Measurements from ENCODE around the gene LRRC4C.

Gene LRRC4C

DNA sequence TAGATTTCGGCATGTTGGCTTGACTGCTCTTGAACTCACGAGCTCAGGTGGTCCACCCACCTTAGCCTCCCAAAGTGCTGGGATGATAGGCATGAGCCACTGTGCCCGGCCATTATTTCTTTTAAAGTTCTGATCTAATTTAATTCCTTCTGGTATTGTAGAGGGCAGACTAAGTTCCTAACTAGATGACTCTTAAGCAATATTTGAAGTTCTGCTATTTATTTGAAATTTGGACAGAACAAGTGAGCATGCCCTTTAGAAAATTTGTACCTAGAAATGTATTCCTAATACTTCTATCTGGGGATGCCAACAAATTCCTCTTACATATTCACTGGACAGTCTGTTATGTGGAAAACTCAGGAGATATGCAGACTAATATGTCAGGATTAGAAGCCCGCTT lies 746.4 kb downstream of the LRRC4C start:
- Histone ChIP-seq H3K9ac (ENCODE audit: low read depth, low read length) (no peak overlapping the region), H3K27ac (ENCODE audit: low read depth, low read length) (no peak overlapping the region), H3K36me3 (ENCODE audit: control insufficient read depth, insufficient read depth, low read length) (no peaks in the 10 kb centered on the region), H3K27me3 (ENCODE audit: control insufficient read depth, insufficient read depth, low read length) (no peaks in the 10 kb centered on the region), H3K4me1 (ENCODE audit: control insufficient read depth, insufficient read depth, low read length) (peaks cover 11% of the 10 kb centered on the region), H3K4me3 (ENCODE audit: low read depth, low read length) (no peak overlapping the region), H3K9me3 (ENCODE audit: control insufficient read depth, insufficient read depth, low read length) (peaks cover 5% of the 10 kb centered on the region)

DNA sequence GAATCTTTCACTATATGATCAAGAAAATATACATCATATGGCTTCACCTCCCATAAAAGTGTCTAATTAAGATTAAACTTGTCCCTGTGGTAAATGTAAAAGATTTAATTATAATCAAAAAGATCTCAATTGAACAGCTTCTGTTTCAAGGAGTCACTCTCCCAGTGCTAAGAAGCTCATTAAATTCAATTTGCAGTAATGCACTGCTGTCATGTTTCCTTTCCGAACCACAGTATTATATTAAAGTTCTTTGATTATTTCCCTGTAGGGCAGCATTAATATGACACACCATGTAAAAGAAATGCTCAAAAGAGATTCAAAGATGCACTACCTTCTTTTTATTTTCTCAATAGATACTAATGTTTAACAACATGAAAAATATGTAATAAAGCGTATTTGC lies 758.4 kb downstream of the LRRC4C start:
- Histone ChIP-seq H3K9ac (ENCODE audit: low read depth, low read length) (no peak overlapping the region), H3K4me1 (ENCODE audit: control insufficient read depth, insufficient read depth, low read length) (no peaks in the 10 kb centered on the region), H3K36me3 (ENCODE audit: control insufficient read depth, insufficient read depth, low read length) (no peaks in the 10 kb centered on the region), H3K27me3 (ENCODE audit: control insufficient read depth, insufficient read depth, low read length) (no peaks in the 10 kb centered on the region), H3K4me3 (ENCODE audit: low read depth, low read length) (no peak overlapping the region), H3K9me3 (ENCODE audit: control insufficient read depth, insufficient read depth, low read length) (no peaks in the 10 kb centered on the region), H3K27ac (ENCODE audit: low read depth, low read length) (no peak overlapping the region)

DNA sequence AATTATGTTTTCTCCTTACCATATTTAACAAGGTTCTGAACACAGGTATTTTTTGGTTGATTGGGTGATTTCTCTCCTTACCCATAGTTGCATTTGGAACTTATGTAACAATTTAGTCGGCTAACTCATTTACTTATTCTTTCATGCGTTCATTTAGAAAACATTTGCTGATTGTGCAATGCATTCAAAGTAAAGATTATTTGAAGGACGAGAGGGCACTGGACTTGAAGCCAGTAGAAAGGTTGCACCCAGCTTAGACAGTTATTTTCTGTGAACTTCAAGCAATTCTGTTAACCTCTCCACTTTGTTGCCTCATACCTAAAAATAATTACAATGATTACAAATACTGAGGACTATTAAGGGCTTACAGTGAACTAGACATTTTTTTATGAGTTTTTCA lies 769.6 kb downstream of the LRRC4C start:
- H3K9ac ChIP-seq (ENCODE audit: low read depth, low read length), result no peak overlapping the region
- H3K9me3 ChIP-seq (ENCODE audit: control insufficient read depth, insufficient read depth, low read length), result 0 out of 2 replicates have a peak, but pooled peaks cover 3% of the 10 kb centered on the region
- H3K4me1 ChIP-seq (ENCODE audit: control insufficient read depth, insufficient read depth, low read length), result peaks cover 32% of the 10 kb centered on the region

DNA sequence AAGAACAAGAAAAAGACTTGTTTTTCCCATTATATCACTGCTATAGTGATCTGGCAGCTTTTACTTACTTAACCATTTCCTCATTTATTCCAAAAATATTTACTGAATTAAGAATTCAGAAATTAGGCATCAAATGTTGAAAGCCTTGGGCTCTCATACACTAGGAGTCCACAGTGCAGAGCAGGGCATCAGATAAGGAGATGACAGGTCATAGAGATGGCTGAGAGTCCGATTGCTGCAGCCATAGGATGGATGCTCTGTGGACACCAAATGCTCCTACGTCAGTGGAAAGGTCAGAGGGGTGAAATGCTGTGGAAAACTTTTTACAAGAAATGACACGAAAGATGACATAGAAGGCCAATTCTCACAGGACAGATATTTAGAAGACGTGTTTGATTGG lies 771.1 kb downstream of the LRRC4C start:
- H3K4me1 ChIP-seq (ENCODE audit: control insufficient read depth, insufficient read depth, low read length), result peaks cover 24% of the 10 kb centered on the region

More for the DNA sequence above, 769.6 kb downstream of the LRRC4C start:
- Histone ChIP-seq H3K27ac (ENCODE audit: low read depth, low read length) (no peak overlapping the region), H3K27me3 (ENCODE audit: control insufficient read depth, insufficient read depth, low read length) (no peaks in the 10 kb centered on the region), H3K4me3 (ENCODE audit: low read depth, low read length) (no peak overlapping the region), H3K36me3 (ENCODE audit: control insufficient read depth, insufficient read depth, low read length) (no peaks in the 10 kb centered on the region)

DNA sequence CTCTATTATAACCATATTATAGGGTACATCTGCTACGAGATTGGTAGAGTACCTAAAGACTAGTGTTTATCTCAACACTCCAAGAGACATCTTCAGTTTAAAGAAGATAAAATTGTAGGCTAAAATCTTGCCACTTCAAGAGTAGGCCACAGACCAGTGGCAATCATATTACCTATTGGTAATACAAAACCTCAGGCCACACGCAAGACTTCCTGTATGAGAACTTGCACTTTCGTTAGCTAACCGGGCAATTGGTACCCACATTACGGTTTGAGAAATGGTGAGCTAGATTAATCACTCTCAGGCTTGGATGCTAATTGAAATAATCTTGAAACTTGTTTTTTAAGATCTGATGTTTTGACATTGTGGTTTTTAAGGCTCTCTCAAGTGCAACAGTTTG lies 772.7 kb downstream of the LRRC4C start:
- Histone ChIP-seq H3K4me3 (ENCODE audit: low read depth, low read length) (no peak overlapping the region), H3K9me3 (ENCODE audit: control insufficient read depth, insufficient read depth, low read length) (0 out of 2 replicates have a peak, but pooled peaks cover 10% of the 10 kb centered on the region)

More for the DNA sequence above, 771.1 kb downstream of the LRRC4C start:
- Histone ChIP-seq H3K27me3 (ENCODE audit: control insufficient read depth, insufficient read depth, low read length) (no peaks in the 10 kb centered on the region), H3K4me3 (ENCODE audit: low read depth, low read length) (no peak overlapping the region), H3K27ac (ENCODE audit: low read depth, low read length) (no peak overlapping the region), H3K9ac (ENCODE audit: low read depth, low read length) (no peak overlapping the region), H3K36me3 (ENCODE audit: control insufficient read depth, insufficient read depth, low read length) (no peaks in the 10 kb centered on the region), H3K9me3 (ENCODE audit: control insufficient read depth, insufficient read depth, low read length) (0 out of 2 replicates have a peak, but pooled peaks cover 10% of the 10 kb centered on the region)

DNA sequence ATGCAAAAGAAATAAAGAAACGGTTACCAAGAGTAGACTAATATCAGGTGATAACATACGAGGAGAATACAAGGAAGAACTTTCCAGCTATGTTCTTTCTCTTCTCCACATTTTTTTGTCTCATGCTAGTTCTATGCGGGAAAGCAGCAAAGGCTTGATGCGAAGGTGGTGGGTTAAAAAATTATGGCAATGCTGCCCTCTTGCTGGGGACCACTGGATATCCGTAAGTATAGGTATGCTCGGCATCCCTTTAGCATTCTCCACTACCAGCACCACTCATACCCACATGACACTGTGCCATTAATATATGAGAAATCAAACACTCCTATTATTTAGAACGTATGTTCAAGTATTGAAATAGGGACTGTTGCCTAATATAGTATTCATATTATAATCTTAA lies 776.4 kb downstream of the LRRC4C start:
- H3K9me3 ChIP-seq (ENCODE audit: control insufficient read depth, insufficient read depth, low read length), result 0 out of 2 replicates have a peak, but pooled peaks cover 10% of the 10 kb centered on the region
- no peaks in the 10 kb centered on the region for H3K36me3 ChIP-seq (ENCODE audit: control insufficient read depth, insufficient read depth, low read length)
- H3K27me3 ChIP-seq (ENCODE audit: control insufficient read depth, insufficient read depth, low read length), result no peaks in the 10 kb centered on the region
- no peak overlapping the region for H3K4me3 ChIP-seq (ENCODE audit: low read depth, low read length)
- H3K9ac ChIP-seq (ENCODE audit: low read depth, low read length), result no peak overlapping the region
- peaks cover 12% of the 10 kb centered on the region for H3K4me1 ChIP-seq (ENCODE audit: control insufficient read depth, insufficient read depth, low read length)
- no peak overlapping the region for H3K27ac ChIP-seq (ENCODE audit: low read depth, low read length)

More for the DNA sequence above, 772.7 kb downstream of the LRRC4C start:
- peaks cover 13% of the 10 kb centered on the region for H3K4me1 ChIP-seq (ENCODE audit: control insufficient read depth, insufficient read depth, low read length)
- no peak overlapping the region for H3K27ac ChIP-seq (ENCODE audit: low read depth, low read length)
- H3K36me3 ChIP-seq (ENCODE audit: control insufficient read depth, insufficient read depth, low read length), result no peaks in the 10 kb centered on the region
- no peak overlapping the region for H3K9ac ChIP-seq (ENCODE audit: low read depth, low read length)
- no peaks in the 10 kb centered on the region for H3K27me3 ChIP-seq (ENCODE audit: control insufficient read depth, insufficient read depth, low read length)

DNA sequence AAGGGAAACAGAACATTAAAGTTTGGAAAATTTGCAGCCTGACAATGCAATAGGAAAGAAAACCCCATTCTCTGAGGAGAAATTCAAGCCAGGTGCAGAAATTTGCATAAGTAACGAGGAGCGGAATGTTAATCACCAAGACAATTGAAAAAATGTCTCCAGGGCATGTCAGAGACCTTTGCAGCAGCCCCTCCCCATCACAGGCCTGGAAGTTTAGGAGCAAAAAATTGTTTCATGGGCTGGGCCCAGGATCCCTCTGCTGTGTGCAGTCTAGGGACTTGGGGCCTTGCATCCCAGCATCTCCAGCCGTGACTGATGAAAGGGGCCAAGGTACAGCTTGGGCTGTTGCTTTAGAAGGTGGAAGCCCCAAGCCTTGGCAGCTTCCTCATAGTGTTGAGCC lies 780.2 kb downstream of the LRRC4C start:
- peak overlapping the region; percentile 69 for H3K27ac ChIP-seq (ENCODE audit: low read depth, low read length)
- 0 out of 2 replicates have a peak overlapping the region, but pooled peaks have one; percentile 28 for H3K9ac ChIP-seq (ENCODE audit: low read depth, low read length)
- H3K4me3 ChIP-seq (ENCODE audit: low read depth, low read length), result no peak overlapping the region
- peaks cover 12% of the 10 kb centered on the region for H3K4me1 ChIP-seq (ENCODE audit: control insufficient read depth, insufficient read depth, low read length)
- no peaks in the 10 kb centered on the region for H3K36me3 ChIP-seq (ENCODE audit: control insufficient read depth, insufficient read depth, low read length)
- 0 out of 2 replicates have a peak, but pooled peaks cover 2% of the 10 kb centered on the region for H3K9me3 ChIP-seq (ENCODE audit: control insufficient read depth, insufficient read depth, low read length)
- H3K27me3 ChIP-seq (ENCODE audit: control insufficient read depth, insufficient read depth, low read length), result no peaks in the 10 kb centered on the region

DNA sequence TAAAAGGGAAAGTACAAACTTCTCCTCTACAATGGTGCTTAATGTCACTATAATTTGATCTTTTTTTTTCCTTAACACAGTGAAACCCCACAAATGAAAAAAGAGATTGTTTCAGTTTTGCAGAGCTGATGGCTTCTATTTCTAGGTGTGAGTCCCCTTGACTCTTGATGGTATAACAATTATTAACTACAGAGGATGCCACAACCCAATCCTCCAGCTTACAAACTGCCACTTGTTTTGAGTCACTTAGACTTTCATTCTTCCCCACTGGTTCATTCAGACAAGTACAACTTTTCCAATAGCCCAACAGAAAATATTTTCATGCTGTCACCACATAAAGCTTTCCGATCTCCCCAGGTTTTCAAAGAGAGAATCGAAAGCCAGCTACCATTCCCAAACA lies 812.2 kb downstream of the LRRC4C start:
- no peaks in the 10 kb centered on the region for H3K27me3 ChIP-seq (ENCODE audit: control insufficient read depth, insufficient read depth, low read length)
- H3K9ac ChIP-seq (ENCODE audit: low read depth, low read length), result no peak overlapping the region
- H3K9me3 ChIP-seq (ENCODE audit: control insufficient read depth, insufficient read depth, low read length), result peaks cover 24% of the 10 kb centered on the region
- no peaks in the 10 kb centered on the region for H3K36me3 ChIP-seq (ENCODE audit: control insufficient read depth, insufficient read depth, low read length)
- H3K4me1 ChIP-seq (ENCODE audit: control insufficient read depth, insufficient read depth, low read length), result peaks cover 12% of the 10 kb centered on the region
- no peak overlapping the region for H3K4me3 ChIP-seq (ENCODE audit: low read depth, low read length)
- H3K27ac ChIP-seq (ENCODE audit: low read depth, low read length), result no peak overlapping the region

DNA sequence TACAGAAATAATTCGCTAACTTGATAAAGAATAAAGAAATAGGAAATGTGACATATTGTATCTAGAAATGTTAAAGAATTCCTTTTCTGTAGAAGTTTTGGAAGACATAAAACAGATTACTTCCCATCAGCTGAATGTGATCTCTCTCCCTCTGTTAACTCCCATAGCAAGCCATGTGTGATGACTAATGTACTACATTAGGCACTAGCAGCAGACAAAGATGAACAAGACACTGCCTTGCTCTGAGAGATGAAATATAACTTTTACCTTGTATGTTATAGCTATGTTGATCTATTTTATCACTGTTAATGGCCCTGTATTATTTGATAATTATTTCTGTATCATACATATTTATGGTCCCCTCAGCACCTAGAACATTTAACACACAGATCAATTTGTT lies 817.2 kb downstream of the LRRC4C start:
- H3K36me3 ChIP-seq (ENCODE audit: control insufficient read depth, insufficient read depth, low read length), result no peaks in the 10 kb centered on the region
- H3K27me3 ChIP-seq (ENCODE audit: control insufficient read depth, insufficient read depth, low read length), result no peaks in the 10 kb centered on the region
- H3K9me3 ChIP-seq (ENCODE audit: control insufficient read depth, insufficient read depth, low read length), result no peaks in the 10 kb centered on the region
- no peak overlapping the region for H3K4me3 ChIP-seq (ENCODE audit: low read depth, low read length)
- no peak overlapping the region for H3K9ac ChIP-seq (ENCODE audit: low read depth, low read length)
- no peak overlapping the region for H3K27ac ChIP-seq (ENCODE audit: low read depth, low read length)
- peaks cover 12% of the 10 kb centered on the region for H3K4me1 ChIP-seq (ENCODE audit: control insufficient read depth, insufficient read depth, low read length)

DNA sequence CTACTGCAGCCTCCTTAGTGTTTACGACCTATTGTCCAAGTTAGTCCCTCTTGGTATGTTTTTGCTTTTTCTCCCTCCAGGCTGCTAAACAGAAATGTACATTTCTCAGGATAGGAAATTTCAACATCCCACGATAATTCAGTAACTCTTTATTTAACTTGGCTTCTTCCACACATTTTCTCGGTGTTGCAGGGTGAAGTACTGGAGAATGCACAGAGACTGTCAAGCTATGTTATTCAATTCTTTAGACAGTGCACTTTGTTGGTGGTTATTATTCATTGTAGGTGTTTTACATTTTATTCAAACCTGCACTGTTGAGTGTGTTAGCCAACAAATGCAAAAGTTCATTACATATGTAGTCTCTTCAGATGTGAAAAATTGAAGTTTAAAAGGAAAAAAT lies 839.8 kb downstream of the LRRC4C start:
- no peaks in the 10 kb centered on the region for H3K9me3 ChIP-seq (ENCODE audit: control insufficient read depth, insufficient read depth, low read length)
- no peak overlapping the region for H3K4me3 ChIP-seq (ENCODE audit: low read depth, low read length)
- H3K9ac ChIP-seq (ENCODE audit: low read depth, low read length), result no peak overlapping the region
- no peaks in the 10 kb centered on the region for H3K4me1 ChIP-seq (ENCODE audit: control insufficient read depth, insufficient read depth, low read length)
- no peaks in the 10 kb centered on the region for H3K27me3 ChIP-seq (ENCODE audit: control insufficient read depth, insufficient read depth, low read length)
- no peak overlapping the region for H3K27ac ChIP-seq (ENCODE audit: low read depth, low read length)
- H3K36me3 ChIP-seq (ENCODE audit: control insufficient read depth, insufficient read depth, low read length), result no peaks in the 10 kb centered on the region

DNA sequence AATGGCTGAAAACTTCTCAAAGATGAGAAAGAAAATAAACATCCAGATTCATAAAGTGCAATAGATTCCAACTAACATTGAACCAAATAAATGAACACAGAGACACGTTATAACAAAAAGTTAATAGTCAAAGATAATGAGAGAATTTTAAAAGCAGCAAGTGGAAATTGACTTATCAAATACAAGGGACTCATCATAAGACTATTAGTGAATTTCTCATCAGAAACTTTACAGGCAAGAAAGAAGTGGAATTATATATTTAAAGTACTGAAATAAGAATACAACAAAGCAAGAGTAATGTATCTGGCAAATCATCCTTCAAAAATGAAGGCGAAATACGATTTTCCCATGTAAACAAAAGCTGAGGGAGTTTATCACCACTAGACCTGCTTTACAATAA lies 852.7 kb downstream of the LRRC4C start:
- no peaks in the 10 kb centered on the region for H3K36me3 ChIP-seq (ENCODE audit: control insufficient read depth, insufficient read depth, low read length)
- no peak overlapping the region for H3K27ac ChIP-seq (ENCODE audit: low read depth, low read length)
- H3K4me1 ChIP-seq (ENCODE audit: control insufficient read depth, insufficient read depth, low read length), result peaks cover 2% of the 10 kb centered on the region; the same call in 1 of the 2 replicates
- peaks cover 8% of the 10 kb centered on the region for H3K9me3 ChIP-seq (ENCODE audit: control insufficient read depth, insufficient read depth, low read length)
- no peak overlapping the region for H3K9ac ChIP-seq (ENCODE audit: low read depth, low read length)
- H3K4me3 ChIP-seq (ENCODE audit: low read depth, low read length), result no peak overlapping the region
- H3K27me3 ChIP-seq (ENCODE audit: control insufficient read depth, insufficient read depth, low read length), result no peaks in the 10 kb centered on the region
